ENCODE results near the gene LTA.
"Not testable (repeated sequence)": the region's sequence is repeated elsewhere in the genome, so short reads cannot be mapped to it uniquely, and the experiment has no call there.

LTA gene

GRCh38 chr6:31588871-31589650, 17.0 kb downstream of the LTA start:
- no peak for DNase-seq

GRCh38 chr6:31590691-31591090, 18.6 kb downstream of the LTA start:
- DNase-seq = not testable (repeated sequence)

- no peak for DNase-seq
These were observed 20.3 kb downstream of the LTA start for GRCh38 chr6:31592396-31592771.

GRCh38 chr6:31597006-31597405, 24.9 kb downstream of the LTA start:
- peak; percentile 45 for DNase-seq

- DNase-seq = no peak
These were observed 35.2 kb downstream of the LTA start for GRCh38 chr6:31607317-31607716.

GRCh38 chr6:31609519-31610406, 37.7 kb downstream of the LTA start:
- peak; percentile 25 for DNase-seq

- no peak for DNase-seq
These were observed 38.9 kb downstream of the LTA start for GRCh38 chr6:31610968-31611367.

GRCh38 chr6:31614075-31614619, 42.1 kb downstream of the LTA start:
- no peak for DNase-seq

- DNase-seq = no peak
These were observed 42.8 kb downstream of the LTA start, which contains the start of gene AIF1 for GRCh38 chr6:31614684-31615578. AIF1 (plus strand) TSS chr6:31615234; CDS start chr6:31615330, 96 bp downstream.

GRCh38 chr6:31615748-31616147, 43.7 kb downstream of the LTA start:
- no peak for DNase-seq

- DNase-seq = no peak
These were observed 44.9 kb downstream of the LTA start for GRCh38 chr6:31617010-31617409.

- DNase-seq = peak; percentile 99
These were observed 47.9 kb downstream of the LTA start for GRCh38 chr6:31619805-31620585.

GRCh38 chr6:31620586-31621319, 48.7 kb downstream of the LTA start, which contains the start of gene PRRC2A:
PRRC2A (plus strand) TSS chr6:31620715; CDS start chr6:31622790, 2,075 bp downstream.
- DNase-seq = peak; percentile 87

- DNase-seq = no peak
These were observed 49.3 kb downstream of the LTA start for GRCh38 chr6:31621320-31621939.

- no peak for DNase-seq
These were observed 49.9 kb downstream of the LTA start for GRCh38 chr6:31621991-31622390.

- no peak for DNase-seq
These were observed 50.6 kb downstream of the LTA start for GRCh38 chr6:31622684-31623091.
